OCI-LY3 (cell line): ENCODE measurements around the gene LRRC19.

Experiments
- H2AFZ ChIP-seq: fragments of 200-600, 300-600 bp; shearing (Covaris generic); 2 replicates; pipeline ENCODE4 v1.6.0; 2014; ENCODE audit warnings: antibody characterized with exemption, low read depth, low read length
- H3K27ac ChIP-seq: fragments of 200-600, 300-600 bp; sonication (generic); 2 replicates; pipeline ENCODE4 v1.5.1; 2014; ENCODE audit warnings: mild to moderate bottlenecking, low read length, moderate library complexity, mixed read lengths
- H3K27me3 ChIP-seq: fragments of 200-600, 300-600 bp; sonication (generic); 2 replicates; pipeline ENCODE4 v1.6.1; 2014; ENCODE audit warnings: low read depth, low read length, mixed read lengths
- H3K36me3 ChIP-seq: fragments of 200-600, 300-600 bp; sonication (generic); replicated peaks from 2 replicates; pipeline ENCODE3; 2014; ENCODE audit warnings: low read depth, low read length, mixed read lengths
- H3K4me1 ChIP-seq: fragments of 300-600, 200-600 bp; sonication (generic); 2 replicates; pipeline ENCODE4 v1.6.1; 2014; ENCODE audit warnings: low read length, mixed read lengths
- H3K4me2 ChIP-seq: fragments of 200-600, 300-600 bp; sonication (generic); 2 replicates; pipeline ENCODE4 v1.6.1; 2014; ENCODE audit warnings: low read length, mixed read lengths
- H3K4me3 ChIP-seq: fragments of 300-600, 200-600 bp; sonication (generic); 2 replicates; pipeline ENCODE4 v1.5.1; 2014; ENCODE audit warnings: antibody characterized with exemption, mild to moderate bottlenecking, low read length, moderate library complexity
- H3K79me2 ChIP-seq: fragments of 300-600, 200-600 bp; shearing (Covaris generic); 2 replicates; pipeline ENCODE4 v1.6.1; 2014; ENCODE audit warnings: mild to moderate bottlenecking, low read length, mixed read lengths
- H3K9ac ChIP-seq: fragments of 300-600, 200-600 bp; shearing (Covaris generic); 2 replicates; pipeline ENCODE4 v1.6.0; 2014; ENCODE audit warnings: mild to moderate bottlenecking, low read length, moderate library complexity
- H3K9me3 ChIP-seq: fragments of 200-600, 300-600 bp; shearing (Covaris generic); 2 replicates; pipeline ENCODE4 v1.6.1; 2014; ENCODE audit warnings: low read length, mixed read lengths; ENCODE audit not compliant: insufficient read depth
- H4K20me1 ChIP-seq: fragments of 200-600, 300-600 bp; sonication (generic); 2 replicates; pipeline ENCODE4 v1.6.1; 2016; ENCODE audit warnings: low read length, mixed read lengths; ENCODE audit not compliant: insufficient read depth
- EZH2phosphoT487 ChIP-seq: fragments of 200-600 bp; shearing (Covaris generic); IDR thresholded peaks from 2 replicates; pipeline ENCODE4 v1.6.1; 2018; ENCODE audit warnings: antibody characterized with exemption, mixed run types, low read depth
- TF ChIP-seq, protein P1 (sequence below): fragments of 200-600, 300-600 bp; sonication (generic); IDR thresholded peaks from 2 replicates; pipeline ENCODE4 v1.5.1; 2014; ENCODE audit warnings: antibody characterized with exemption, low read length, low read depth

The LRRC19 gene

GRCh38 chr9:27037499-27037898 lies 32.0 kb upstream of the LRRC19 start:
- Histone ChIP-seq H3K4me3 (no peak overlapping the region), H4K20me1 (no peaks in the 10 kb centered on the region), H3K9ac (no peak overlapping the region), H2AFZ (no peak overlapping the region), H3K4me2 (no peak overlapping the region), H3K9me3 (no peaks in the 10 kb centered on the region), H3K27ac (no peak overlapping the region), H3K27me3 (no peaks in the 10 kb centered on the region), H3K79me2 (no peaks in the 10 kb centered on the region), H3K4me1 (no peaks in the 10 kb centered on the region), H3K36me3 (no peaks in the 10 kb centered on the region)
- TF ChIP-seq, protein P1, sequence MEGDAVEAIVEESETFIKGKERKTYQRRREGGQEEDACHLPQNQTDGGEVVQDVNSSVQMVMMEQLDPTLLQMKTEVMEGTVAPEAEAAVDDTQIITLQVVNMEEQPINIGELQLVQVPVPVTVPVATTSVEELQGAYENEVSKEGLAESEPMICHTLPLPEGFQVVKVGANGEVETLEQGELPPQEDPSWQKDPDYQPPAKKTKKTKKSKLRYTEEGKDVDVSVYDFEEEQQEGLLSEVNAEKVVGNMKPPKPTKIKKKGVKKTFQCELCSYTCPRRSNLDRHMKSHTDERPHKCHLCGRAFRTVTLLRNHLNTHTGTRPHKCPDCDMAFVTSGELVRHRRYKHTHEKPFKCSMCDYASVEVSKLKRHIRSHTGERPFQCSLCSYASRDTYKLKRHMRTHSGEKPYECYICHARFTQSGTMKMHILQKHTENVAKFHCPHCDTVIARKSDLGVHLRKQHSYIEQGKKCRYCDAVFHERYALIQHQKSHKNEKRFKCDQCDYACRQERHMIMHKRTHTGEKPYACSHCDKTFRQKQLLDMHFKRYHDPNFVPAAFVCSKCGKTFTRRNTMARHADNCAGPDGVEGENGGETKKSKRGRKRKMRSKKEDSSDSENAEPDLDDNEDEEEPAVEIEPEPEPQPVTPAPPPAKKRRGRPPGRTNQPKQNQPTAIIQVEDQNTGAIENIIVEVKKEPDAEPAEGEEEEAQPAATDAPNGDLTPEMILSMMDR: no peak

DNA sequence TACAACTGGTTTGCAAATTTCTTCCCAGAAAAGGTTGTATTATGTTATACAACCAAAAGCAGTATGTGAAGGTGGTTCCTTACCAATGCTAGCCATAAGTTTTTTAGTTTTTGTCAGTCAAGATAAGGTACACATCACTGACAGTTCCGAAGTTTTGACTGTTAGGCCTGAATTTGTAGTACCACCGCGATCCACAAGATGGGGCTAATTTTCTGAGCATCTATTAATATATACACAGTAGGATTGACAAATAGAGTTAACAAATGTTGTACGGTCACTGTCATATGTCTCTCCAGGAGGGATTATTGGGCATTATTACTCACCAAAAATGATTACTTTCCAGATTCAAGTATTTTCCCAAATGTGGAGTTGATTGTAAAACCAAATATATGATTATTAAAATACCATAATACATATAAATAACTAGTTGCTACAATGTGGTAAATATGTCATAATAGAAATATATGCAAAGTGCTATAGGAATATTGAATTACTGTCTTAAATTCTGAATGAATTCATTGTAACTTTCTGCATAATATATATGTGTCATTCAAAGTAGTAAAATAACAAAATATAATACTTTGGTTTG lies 28.4 kb upstream of the LRRC19 start:
- no peaks in the 10 kb centered on the region for H4K20me1 ChIP-seq
- H3K4me3 ChIP-seq: no peak overlapping the region
- H2AFZ ChIP-seq: no peak overlapping the region
- H3K9me3 ChIP-seq: no peaks in the 10 kb centered on the region
- H3K4me1 ChIP-seq: no peaks in the 10 kb centered on the region
- H3K79me2 ChIP-seq: no peaks in the 10 kb centered on the region
- no peak overlapping the region for H3K27ac ChIP-seq
- TF ChIP-seq EZH2phosphoT487: no peak
- TF ChIP-seq, protein P1: peak; percentile 78
- H3K27me3 ChIP-seq: no peaks in the 10 kb centered on the region
- no peak overlapping the region for H3K4me2 ChIP-seq
- H3K9ac ChIP-seq: no peak overlapping the region
- no peaks in the 10 kb centered on the region for H3K36me3 ChIP-seq

DNA sequence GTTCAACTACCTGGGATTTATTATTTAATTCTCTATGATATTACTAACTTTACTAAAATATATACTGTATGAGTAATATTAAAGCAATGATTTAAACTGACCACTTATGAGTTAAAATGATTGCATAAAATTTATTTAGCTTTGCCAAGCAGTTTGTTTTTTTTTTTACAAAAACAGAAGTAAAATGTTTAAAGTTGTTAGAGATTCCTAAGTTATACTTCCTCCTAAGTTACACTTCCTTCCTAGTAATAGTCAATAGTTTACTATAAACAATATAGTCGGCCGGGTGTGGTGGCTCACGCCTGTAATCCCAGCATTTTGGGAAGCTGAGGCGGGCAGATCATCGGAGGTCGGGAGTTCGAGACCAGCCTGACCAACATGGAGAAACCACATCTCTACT lies 23.7 kb upstream of the LRRC19 start:
- H3K9ac ChIP-seq: no peak overlapping the region
- H3K27me3 ChIP-seq: no peaks in the 10 kb centered on the region
- H3K36me3 ChIP-seq: peaks cover 4% of the 10 kb centered on the region
- no peaks in the 10 kb centered on the region for H4K20me1 ChIP-seq
- H3K9me3 ChIP-seq: no peaks in the 10 kb centered on the region
- no peak overlapping the region for H3K27ac ChIP-seq
- no peaks in the 10 kb centered on the region for H3K79me2 ChIP-seq
- no peak overlapping the region for H3K4me2 ChIP-seq
- no peak overlapping the region for H3K4me3 ChIP-seq
- TF ChIP-seq EZH2phosphoT487: no peak
- TF ChIP-seq, protein P1: no peak
- H3K4me1 ChIP-seq: no peaks in the 10 kb centered on the region
- no peak overlapping the region for H2AFZ ChIP-seq

DNA sequence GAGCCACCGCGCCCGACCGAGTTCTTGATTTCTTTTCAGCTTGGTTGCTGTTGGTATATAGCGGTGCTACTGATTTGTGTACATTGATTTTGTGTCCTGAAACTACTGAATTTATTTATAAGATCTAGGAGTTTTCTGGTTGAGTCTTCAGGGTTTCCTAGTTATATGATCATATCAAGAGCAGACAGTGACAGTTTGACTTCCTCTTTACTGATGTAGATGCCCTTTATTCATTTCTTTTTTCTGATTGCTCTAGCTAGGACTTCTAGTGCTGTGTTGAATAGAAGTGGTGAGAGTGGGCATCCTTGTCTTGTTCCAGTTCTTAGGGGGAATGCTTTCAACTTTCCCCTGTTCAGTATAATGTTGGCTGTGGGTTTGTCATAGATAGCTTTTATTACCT lies 17.4 kb upstream of the LRRC19 start:
- Histone ChIP-seq H3K36me3 (peaks cover 7% of the 10 kb centered on the region), H3K9me3 (no peaks in the 10 kb centered on the region), H4K20me1 (no peaks in the 10 kb centered on the region), H3K9ac (no peak overlapping the region), H3K4me3 (no peak overlapping the region), H3K4me2 (no peak overlapping the region), H3K4me1 (no peaks in the 10 kb centered on the region), H3K79me2 (no peaks in the 10 kb centered on the region), H3K27ac (no peak overlapping the region), H3K27me3 (no peaks in the 10 kb centered on the region), H2AFZ (no peak overlapping the region)
- TF ChIP-seq, protein P1: no peak
- no peak for TF ChIP-seq EZH2phosphoT487
